Type B pancreatic cell (in vitro differentiated cells): Measurements from ENCODE around the gene DCP2. TPM values are rescaled to one million over a fixed set of nuclear protein-coding genes. Genes with fewer than 3 reads are reported as not detected.
A peak's percentile ranks its signal among the peaks of the same experiment; 100 is the strongest.

Experiments used
- DNase-seq: peaks from one replicate; pipeline ENCODE4 v3.0.0; 2021; ENCODE audit warnings: mixed read lengths; ENCODE audit not compliant: unreplicated experiment; ENCODE audit errors: extremely low spot score
- H3K27ac Mint-ChIP-seq: 2 replicates; pipeline ENCODE4 v1.8.0; 2021; ENCODE audit warnings: mild to moderate bottlenecking, mixed read lengths
- H3K27me3 Mint-ChIP-seq: 2 replicates; pipeline ENCODE4 v1.8.0; 2021; ENCODE audit warnings: mixed read lengths
- H3K36me3 Mint-ChIP-seq: 2 replicates; pipeline ENCODE4 v1.8.0; 2021; ENCODE audit warnings: mixed read lengths
- H3K4me1 Mint-ChIP-seq: one replicate; pipeline ENCODE4 v1.8.0; 2021; ENCODE audit warnings: mixed read lengths; ENCODE audit not compliant: unreplicated experiment
- H3K4me3 Mint-ChIP-seq: 2 replicates; pipeline ENCODE4 v1.8.0; 2021; ENCODE audit warnings: mild to moderate bottlenecking, mixed read lengths
- H3K9me3 Mint-ChIP-seq: 2 replicates; pipeline ENCODE4 v1.8.0; 2021; ENCODE audit warnings: mixed read lengths
- total RNA-seq: library from RNA; stranded (reverse); gene quantifications from 2 replicates; pipeline ENCODE4 v1.2.1, GENCODE V29; 2021; ENCODE audit warnings: low replicate concordance
- TF ChIP-seq, protein P1 (sequence below): fragments of 200-600 bp; sonication (generic); conservative IDR thresholded peaks from 2 replicates; pipeline ENCODE4 v1.5.0; 2021; ENCODE audit warnings: antibody characterized with exemption, mild to moderate bottlenecking

DCP2 gene
- total RNA-seq, 1 donor from 2014 or later: 90.3 TPM

- H3K4me3 Mint-ChIP-seq: peak overlapping the region; percentile 73
- H3K36me3 Mint-ChIP-seq: no peaks in the 10 kb centered on the region
- H3K4me1 Mint-ChIP-seq: peaks cover 40% of the 10 kb centered on the region
- TF ChIP-seq, protein P1, sequence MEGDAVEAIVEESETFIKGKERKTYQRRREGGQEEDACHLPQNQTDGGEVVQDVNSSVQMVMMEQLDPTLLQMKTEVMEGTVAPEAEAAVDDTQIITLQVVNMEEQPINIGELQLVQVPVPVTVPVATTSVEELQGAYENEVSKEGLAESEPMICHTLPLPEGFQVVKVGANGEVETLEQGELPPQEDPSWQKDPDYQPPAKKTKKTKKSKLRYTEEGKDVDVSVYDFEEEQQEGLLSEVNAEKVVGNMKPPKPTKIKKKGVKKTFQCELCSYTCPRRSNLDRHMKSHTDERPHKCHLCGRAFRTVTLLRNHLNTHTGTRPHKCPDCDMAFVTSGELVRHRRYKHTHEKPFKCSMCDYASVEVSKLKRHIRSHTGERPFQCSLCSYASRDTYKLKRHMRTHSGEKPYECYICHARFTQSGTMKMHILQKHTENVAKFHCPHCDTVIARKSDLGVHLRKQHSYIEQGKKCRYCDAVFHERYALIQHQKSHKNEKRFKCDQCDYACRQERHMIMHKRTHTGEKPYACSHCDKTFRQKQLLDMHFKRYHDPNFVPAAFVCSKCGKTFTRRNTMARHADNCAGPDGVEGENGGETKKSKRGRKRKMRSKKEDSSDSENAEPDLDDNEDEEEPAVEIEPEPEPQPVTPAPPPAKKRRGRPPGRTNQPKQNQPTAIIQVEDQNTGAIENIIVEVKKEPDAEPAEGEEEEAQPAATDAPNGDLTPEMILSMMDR: no peak
- peak overlapping the region; percentile 82 for H3K27ac Mint-ChIP-seq
- no peaks in the 10 kb centered on the region for H3K27me3 Mint-ChIP-seq
- DNase-seq: no peak
- H3K9me3 Mint-ChIP-seq: no peaks in the 10 kb centered on the region
Observed at GRCh38 chr5:113059232-113060040, 82.8 kb downstream of the DCP2 start.

DNA sequence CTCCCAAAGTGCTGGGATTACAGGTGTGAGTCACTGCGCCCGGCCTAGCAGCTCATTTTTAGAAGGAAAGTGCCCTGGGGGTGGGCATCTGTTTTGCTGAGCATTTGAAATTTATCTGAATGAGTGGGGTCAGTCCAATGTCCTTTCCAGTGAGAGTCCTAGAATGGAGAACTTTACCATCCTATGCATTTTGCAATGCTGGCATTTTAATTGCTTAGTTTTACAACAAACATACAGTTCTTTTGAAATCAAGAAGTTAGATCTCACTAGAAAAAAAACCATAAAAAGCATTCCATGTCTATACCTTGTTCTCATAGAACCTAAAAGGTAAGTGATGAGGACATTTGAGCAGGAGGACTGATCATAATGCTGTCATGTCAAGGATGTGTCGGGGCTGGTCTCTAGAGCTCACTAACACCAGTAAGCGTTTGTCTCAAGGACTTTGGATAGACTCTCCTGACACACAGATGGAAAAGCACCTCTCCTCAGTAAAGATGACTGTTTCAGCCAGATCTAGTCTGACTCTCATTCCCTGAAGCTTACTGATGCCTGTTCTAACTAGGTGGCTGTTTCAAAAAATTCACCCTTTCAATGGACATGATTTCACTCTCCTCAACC, 83.9 kb downstream of the DCP2 start:
- Mint-ChIP-seq H3K4me1 (peaks cover 40% of the 10 kb centered on the region), H3K27me3 (no peaks in the 10 kb centered on the region), H3K9me3 (no peaks in the 10 kb centered on the region), H3K36me3 (no peaks in the 10 kb centered on the region), H3K27ac (no peak overlapping the region), H3K4me3 (no peak overlapping the region)
- no peak for DNase-seq
- TF ChIP-seq, protein P1: no peak

GRCh38 chr5:113061846-113062780, 85.5 kb downstream of the DCP2 start:
- H3K27ac Mint-ChIP-seq: peak overlapping the region; percentile 57
- no peaks in the 10 kb centered on the region for H3K27me3 Mint-ChIP-seq
- peaks cover 37% of the 10 kb centered on the region for H3K4me1 Mint-ChIP-seq
- DNase-seq: no peak
- peak overlapping the region; percentile 30 for H3K4me3 Mint-ChIP-seq
- H3K36me3 Mint-ChIP-seq: no peaks in the 10 kb centered on the region
- H3K9me3 Mint-ChIP-seq: no peaks in the 10 kb centered on the region
- TF ChIP-seq, protein P1: no peak

GRCh38 chr5:113062869-113063508, 86.4 kb downstream of the DCP2 start:
- Mint-ChIP-seq H3K9me3 (no peaks in the 10 kb centered on the region), H3K36me3 (no peaks in the 10 kb centered on the region), H3K4me3 (no peak overlapping the region), H3K27me3 (no peaks in the 10 kb centered on the region), H3K4me1 (peaks cover 32% of the 10 kb centered on the region), H3K27ac (peak overlapping the region; percentile 12)
- TF ChIP-seq, protein P1: no peak
- DNase-seq: no peak

DNA sequence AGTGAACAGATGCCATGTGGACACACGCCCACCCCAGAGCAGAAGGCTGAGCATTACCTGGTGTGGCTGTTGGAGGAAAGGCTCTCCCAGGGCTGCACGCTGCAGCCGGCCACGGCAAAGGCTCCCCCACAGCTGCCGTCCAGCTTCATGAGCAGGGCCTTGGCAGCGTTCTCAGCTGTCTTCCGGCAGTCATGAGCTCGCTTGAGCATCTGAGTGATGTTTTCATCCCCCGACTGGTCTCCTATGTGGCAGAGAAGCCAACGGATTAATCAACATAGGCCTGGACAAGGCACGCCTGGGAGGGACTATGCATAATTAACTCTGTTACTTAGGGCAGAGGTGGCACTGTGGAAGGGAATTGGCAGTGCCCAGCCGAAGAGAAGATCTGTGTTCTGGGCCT, 87.3 kb downstream of the DCP2 start:
- DNase-seq: no peak
- no peaks in the 10 kb centered on the region for H3K36me3 Mint-ChIP-seq
- no peak overlapping the region for H3K27ac Mint-ChIP-seq
- no peak overlapping the region for H3K4me3 Mint-ChIP-seq
- TF ChIP-seq, protein P1: no peak
- H3K9me3 Mint-ChIP-seq: no peaks in the 10 kb centered on the region
- H3K27me3 Mint-ChIP-seq: no peaks in the 10 kb centered on the region
- H3K4me1 Mint-ChIP-seq: peaks cover 28% of the 10 kb centered on the region
